Cardiac muscle cell (in vitro differentiated cells and primary cell): ENCODE results near the gene CERS1. TPM values are rescaled to one million over a fixed set of nuclear protein-coding genes. Genes with fewer than 3 reads are reported as not detected.
A peak's percentile ranks its signal among the peaks of the same experiment; 100 is the strongest.

ENCODE experiments used
- DNase-seq, 2 donors: peaks; one replicate each; pipeline versions ENCODE4 v3.0.0 to v3.0.0-alpha.2; 2010 to 2017; ENCODE audit warnings: low read depth in 1 of 2, low spot score in 1 of 2
- H3K27ac ChIP-seq: fragments of 200-600 bp; sonication (generic); 2 replicates; pipeline ENCODE4 v1.5.1; 2016
- H3K27me3 ChIP-seq: fragments of 200-600 bp; sonication (generic); 2 replicates; pipeline ENCODE4 v1.6.0; 2016; ENCODE audit warnings: control low read depth
- H3K36me3 ChIP-seq: fragments of 200-600 bp; sonication (generic); 2 replicates; pipeline ENCODE4 v1.5.1; 2016; ENCODE audit warnings: control low read depth
- H3K4me1 ChIP-seq: fragments of 200-600 bp; sonication (generic); 2 replicates; pipeline ENCODE4 v1.8.1; 2017; ENCODE audit warnings: low read depth, mild to moderate bottlenecking, mixed run types
- H3K4me3 ChIP-seq: fragments of 200-600 bp; sonication (generic); 2 replicates; pipeline ENCODE4 v1.5.1; 2016; ENCODE audit warnings: mild to moderate bottlenecking
- H3K9me3 ChIP-seq: fragments of 200-600 bp; sonication (generic); 2 replicates; pipeline ENCODE4 v1.5.1; 2017; ENCODE audit warnings: low read depth, mild to moderate bottlenecking, control low read depth
- polyA plus RNA-seq: library from polyadenylated mRNA; unstranded; fragments of >200 nt; fragmentation: Nextera tagmentation; extraction: Ambion mirVana; gene quantifications from 2 replicates; pipeline ENCODE4 v1.2.1, GENCODE V29; 2016
- total RNA-seq: library from RNA; depleted of rRNA; stranded (reverse); fragments of >200 nt; gene quantifications from 2 replicates; pipeline ENCODE4 v1.2.3, GENCODE V29; 2016
- TF ChIP-seq, protein P1 (sequence below): IDR thresholded peaks from 2 replicates; pipeline ENCODE4 v1.5.1; 2012; ENCODE audit warnings: low read depth, mild to moderate bottlenecking, low read length

The CERS1 gene, protein sequence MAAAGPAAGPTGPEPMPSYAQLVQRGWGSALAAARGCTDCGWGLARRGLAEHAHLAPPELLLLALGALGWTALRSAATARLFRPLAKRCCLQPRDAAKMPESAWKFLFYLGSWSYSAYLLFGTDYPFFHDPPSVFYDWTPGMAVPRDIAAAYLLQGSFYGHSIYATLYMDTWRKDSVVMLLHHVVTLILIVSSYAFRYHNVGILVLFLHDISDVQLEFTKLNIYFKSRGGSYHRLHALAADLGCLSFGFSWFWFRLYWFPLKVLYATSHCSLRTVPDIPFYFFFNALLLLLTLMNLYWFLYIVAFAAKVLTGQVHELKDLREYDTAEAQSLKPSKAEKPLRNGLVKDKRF
- total RNA-seq (15.2 and 16.1 TPM in 2 replicates), polyA plus RNA-seq (29.3 and 30.9 TPM in 2 replicates)

DNA sequence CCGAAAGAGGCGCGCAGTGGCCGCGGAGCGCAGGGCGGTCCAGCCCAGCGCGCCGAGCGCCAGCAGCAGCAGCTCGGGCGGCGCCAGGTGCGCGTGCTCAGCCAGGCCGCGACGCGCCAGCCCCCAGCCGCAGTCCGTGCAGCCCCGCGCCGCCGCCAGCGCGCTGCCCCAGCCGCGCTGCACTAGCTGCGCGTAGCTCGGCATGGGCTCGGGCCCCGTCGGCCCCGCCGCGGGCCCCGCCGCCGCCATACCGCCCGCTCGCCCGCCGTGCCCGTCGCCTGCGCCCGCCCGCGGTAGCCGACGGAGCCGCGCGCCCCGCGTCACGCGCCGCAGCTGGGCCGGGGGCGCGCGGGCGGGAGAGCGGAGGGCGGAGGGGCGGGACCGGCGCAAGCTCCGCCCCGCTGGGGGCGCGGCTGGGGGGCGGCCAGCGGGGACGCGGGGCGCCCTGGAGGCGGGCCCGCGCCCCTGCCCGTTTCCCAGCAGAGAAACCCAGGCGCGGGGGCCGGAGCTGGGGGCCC, at the start of gene CERS1:
Gene CERS1, minus strand, starts transcription at position 335 of the 518 bp plus-strand sequence. Its CDS starts 86 bp downstream, at position 249.
- Histone ChIP-seq H3K4me1 (no peaks in the 10 kb centered on the region), H3K27ac (no peak within 1 kb of the TSS)

DNA sequence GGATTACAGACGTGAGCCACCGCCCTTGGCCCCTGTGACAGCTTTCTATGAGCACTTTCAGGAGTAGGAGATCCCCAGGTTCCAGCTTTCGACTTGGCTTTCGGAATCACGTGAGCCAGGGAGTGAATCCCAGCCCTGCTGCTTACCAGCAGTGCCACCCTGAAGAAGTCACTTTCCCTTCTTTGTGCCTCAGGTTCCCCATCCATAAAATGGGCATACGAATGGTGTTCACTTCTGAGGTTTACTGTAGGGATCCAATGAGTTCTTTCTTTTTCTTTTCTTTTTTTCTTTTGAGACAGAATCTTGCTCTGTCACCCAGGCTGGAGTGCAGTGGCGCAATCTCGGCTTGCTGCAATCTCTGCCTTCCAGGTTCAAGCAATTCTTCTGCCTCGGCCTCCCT, 49.3 kb upstream of the CERS1 start:
- TF ChIP-seq, protein P1, sequence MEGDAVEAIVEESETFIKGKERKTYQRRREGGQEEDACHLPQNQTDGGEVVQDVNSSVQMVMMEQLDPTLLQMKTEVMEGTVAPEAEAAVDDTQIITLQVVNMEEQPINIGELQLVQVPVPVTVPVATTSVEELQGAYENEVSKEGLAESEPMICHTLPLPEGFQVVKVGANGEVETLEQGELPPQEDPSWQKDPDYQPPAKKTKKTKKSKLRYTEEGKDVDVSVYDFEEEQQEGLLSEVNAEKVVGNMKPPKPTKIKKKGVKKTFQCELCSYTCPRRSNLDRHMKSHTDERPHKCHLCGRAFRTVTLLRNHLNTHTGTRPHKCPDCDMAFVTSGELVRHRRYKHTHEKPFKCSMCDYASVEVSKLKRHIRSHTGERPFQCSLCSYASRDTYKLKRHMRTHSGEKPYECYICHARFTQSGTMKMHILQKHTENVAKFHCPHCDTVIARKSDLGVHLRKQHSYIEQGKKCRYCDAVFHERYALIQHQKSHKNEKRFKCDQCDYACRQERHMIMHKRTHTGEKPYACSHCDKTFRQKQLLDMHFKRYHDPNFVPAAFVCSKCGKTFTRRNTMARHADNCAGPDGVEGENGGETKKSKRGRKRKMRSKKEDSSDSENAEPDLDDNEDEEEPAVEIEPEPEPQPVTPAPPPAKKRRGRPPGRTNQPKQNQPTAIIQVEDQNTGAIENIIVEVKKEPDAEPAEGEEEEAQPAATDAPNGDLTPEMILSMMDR, result no peak
- no peaks in the 10 kb centered on the region for H3K36me3 ChIP-seq
- no peaks in the 10 kb centered on the region for H3K27me3 ChIP-seq
- no peak overlapping the region for H3K4me3 ChIP-seq
- H3K27ac ChIP-seq, result no peak overlapping the region
- no peaks in the 10 kb centered on the region for H3K9me3 ChIP-seq
- H3K4me1 ChIP-seq, result no peaks in the 10 kb centered on the region
- DNase-seq, result no peak

More for the DNA sequence above, at the start of gene CERS1:
- no peaks in the 10 kb centered on the region for H3K9me3 ChIP-seq
- H3K36me3 ChIP-seq, result no peaks in the 10 kb centered on the region
- H3K4me3 ChIP-seq, result peak within 1 kb of the TSS; percentile 84
- TF ChIP-seq, protein P1, result no peak
- no peaks in the 10 kb centered on the region for H3K27me3 ChIP-seq
- DNase-seq, result peak in 1 of 2 donors; percentile 80

DNA sequence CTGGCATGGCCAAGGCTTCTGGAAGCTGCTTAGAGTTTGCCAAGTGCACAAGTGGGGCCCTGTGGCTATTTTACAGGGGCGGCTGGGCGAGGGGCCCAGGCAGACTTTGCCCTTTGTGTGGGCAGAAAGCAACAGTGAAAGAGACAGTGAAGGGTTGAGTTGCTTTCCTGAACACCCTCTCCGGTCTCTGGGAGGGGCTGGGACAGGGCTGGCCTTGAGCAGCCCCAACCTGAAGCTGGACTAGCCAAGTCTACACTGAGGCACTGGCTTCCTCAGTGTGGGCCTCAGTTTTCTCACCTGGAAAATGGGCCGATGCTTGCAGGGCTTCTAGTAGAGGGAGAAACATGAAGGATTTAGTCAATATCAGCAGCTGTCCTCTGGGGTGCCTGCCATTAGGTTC, 47.5 kb upstream of the CERS1 start:
- DNase-seq, result no peak
- Histone ChIP-seq H3K4me3 (no peak overlapping the region), H3K9me3 (no peaks in the 10 kb centered on the region), H3K4me1 (no peaks in the 10 kb centered on the region), H3K27me3 (no peaks in the 10 kb centered on the region), H3K27ac (no peak overlapping the region), H3K36me3 (no peaks in the 10 kb centered on the region)
- TF ChIP-seq, protein P1, result no peak

DNA sequence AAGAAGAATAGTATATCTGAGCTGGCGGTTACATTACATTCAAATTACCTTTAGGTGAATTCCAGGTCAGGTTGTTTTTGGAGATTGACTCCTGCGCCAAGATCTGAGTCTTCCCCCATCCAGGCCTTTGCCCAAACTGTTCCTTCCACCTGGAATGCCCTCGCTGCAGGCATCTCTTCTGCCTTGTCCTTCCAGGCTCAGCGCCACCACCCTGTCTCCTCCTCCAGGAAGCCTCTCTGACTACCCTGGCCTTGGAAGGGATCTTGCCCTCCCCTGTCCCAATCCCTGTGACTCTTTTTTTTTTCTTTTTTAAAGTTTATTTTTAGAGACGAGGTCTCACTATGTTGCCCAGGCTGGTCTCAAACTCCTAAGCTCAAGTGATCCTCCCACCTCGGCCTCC, 46.7 kb upstream of the CERS1 start:
- TF ChIP-seq, protein P1, result no peak
- Histone ChIP-seq H3K36me3 (no peaks in the 10 kb centered on the region), H3K4me1 (no peaks in the 10 kb centered on the region), H3K4me3 (no peak overlapping the region), H3K27me3 (no peaks in the 10 kb centered on the region), H3K9me3 (no peaks in the 10 kb centered on the region), H3K27ac (no peak overlapping the region)
- DNase-seq, result no peak

DNA sequence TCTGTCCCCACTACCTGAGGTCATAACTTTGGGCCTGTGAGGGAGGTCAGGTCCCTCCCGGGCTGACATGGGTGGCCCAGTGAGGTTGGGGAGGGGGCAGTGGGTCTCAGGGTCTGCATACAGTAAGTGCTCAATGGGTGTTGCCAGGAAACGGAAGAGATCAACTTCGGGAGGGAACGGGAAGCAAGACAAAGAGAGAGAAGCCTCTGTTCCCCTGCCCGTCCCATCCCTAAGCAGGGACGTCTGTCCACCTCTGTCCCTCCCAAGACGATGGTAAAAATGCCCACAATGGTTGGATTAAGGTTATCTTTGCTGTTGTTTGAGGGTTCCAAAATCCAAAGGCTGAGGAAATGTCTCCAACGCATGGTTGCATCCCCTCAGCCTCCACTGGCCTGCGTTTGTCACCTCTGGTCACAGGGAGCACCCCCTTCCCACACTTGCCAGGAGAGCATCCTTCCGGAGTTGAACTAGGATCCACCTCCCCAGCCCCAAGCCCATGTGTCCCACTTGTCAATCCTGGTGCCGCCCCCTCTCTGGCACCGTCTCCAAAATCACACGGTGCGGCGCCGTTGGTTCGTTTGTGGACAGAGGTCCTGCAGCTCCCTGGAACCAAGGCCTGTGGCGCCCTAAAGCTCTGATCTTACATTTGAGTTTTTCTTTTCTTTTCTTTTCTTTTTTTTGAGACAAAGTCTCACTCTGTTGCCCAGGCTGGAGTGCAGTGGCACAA, 45.8 kb upstream of the CERS1 start:
- H3K9me3 ChIP-seq, result no peaks in the 10 kb centered on the region
- no peaks in the 10 kb centered on the region for H3K4me1 ChIP-seq
- TF ChIP-seq, protein P1, result no peak
- no peak overlapping the region for H3K4me3 ChIP-seq
- H3K36me3 ChIP-seq, result no peaks in the 10 kb centered on the region
- H3K27ac ChIP-seq, result no peak overlapping the region
- H3K27me3 ChIP-seq, result no peaks in the 10 kb centered on the region
- no peak for DNase-seq
